HCT116 (cell line): ENCODE data around the gene ENTPD8. TPM values are rescaled to one million over a fixed set of nuclear protein-coding genes. Genes with fewer than 3 reads are reported as not detected.

Experiments used
- ATAC-seq: fragments of 200-7000 bp; cut with Tn5 transposase; 2 replicates; pipeline ENCODE4 v1.9.1; 2020; ENCODE audit warnings: mild to moderate bottlenecking, moderate library complexity
- BruUV-seq: library from RNA; stranded (reverse); fragments of 400-500 nt; replicated peaks from 2 replicates; lab custom pipeline; 2021; lab: Mats Ljungman, UMichigan
- CTCF ChIA-PET: fragments of 300-600 bp; sonication (Branson Sonifier 250); formaldehyde crosslinking; loops from one replicate; lab custom pipeline; 2021; ENCODE audit warnings: antibody characterized with exemption; lab: Charles Lee
- POLR2A ChIA-PET: fragments of 300-600, 350-600 bp; sonication (Branson Sonifier 250); formaldehyde crosslinking; loops from one replicate; lab custom pipeline; 2021; ENCODE audit warnings: antibody characterized with exemption; lab: Charles Lee
- RAD21 ChIA-PET, 2 experiments: fragments of 300-600 bp; sonication (Branson Sonifier 250); formaldehyde crosslinking; loops; one replicate each; lab custom pipeline; 2023; ENCODE audit warnings: low total read pairs in 2 of 2; ENCODE audit not compliant: uncharacterized antibody in 2 of 2, unreplicated experiment in 2 of 2, low non-redundant PET in 1 of 2; lab: Charles Lee
- DNase-seq: peaks from one replicate; pipeline ENCODE4 v3.0.0-alpha.2; 2010; ENCODE audit warnings: low read depth, low spot score
- H2AFZ ChIP-seq: fragments of 200-600 bp; shearing (Covaris generic), sonication (generic); 2 replicates; pipeline ENCODE4 v1.6.1; 2017; ENCODE audit warnings: low read depth, mixed run types, mixed read lengths, antibody characterized with exemption, low read length; ENCODE audit not compliant: poor library complexity, severe bottlenecking
- H3K27ac ChIP-seq: 2 replicates; pipeline ENCODE4 v1.5.1; 2012; ENCODE audit warnings: low read depth, low read length
- H3K27me3 ChIP-seq: fragments of 200-600 bp; sonication (generic); 2 replicates; pipeline ENCODE4 v1.6.1; 2016; ENCODE audit warnings: mixed run types, low read length, mixed read lengths; ENCODE audit not compliant: insufficient read depth
- H3K36me3 ChIP-seq, 2 experiments: fragments of 200-500 bp in 1 of 2; fragments of 200-600 bp in 1 of 2; sonication (Bioruptor generic) in 1 of 2; sonication (generic) in 1 of 2; 2 replicates each; pipeline versions ENCODE4 v1.5.1 to v1.6.1; 2014 to 2016; ENCODE audit warnings: low read length in 2 of 2, inconsistent platforms in 1 of 2, mixed read lengths in 1 of 2, mixed run types in 1 of 2; ENCODE audit not compliant: insufficient read depth in 2 of 2, control insufficient read depth in 1 of 2
- H3K4me1 ChIP-seq, 2 experiments: fragments of 200-600 bp in 1 of 2; sonication (generic) in 1 of 2; 2 replicates each; pipeline versions ENCODE4 v1.5.1 to v1.6.1; 2012 to 2017; ENCODE audit warnings: low read length in 2 of 2, inconsistent platforms in 1 of 2, mild to moderate bottlenecking in 1 of 2, mixed read lengths in 1 of 2, mixed run types in 1 of 2, moderate library complexity in 1 of 2; ENCODE audit not compliant: insufficient read depth in 2 of 2, control insufficient read depth in 1 of 2
- H3K4me2 ChIP-seq: fragments of 200-600 bp; sonication (generic); 2 replicates; pipeline ENCODE4 v1.6.1; 2017; ENCODE audit warnings: mixed run types, low read length, mixed read lengths
- H3K4me3 ChIP-seq, 2 experiments: fragments of 200-600 bp in 1 of 2; sonication (generic) in 1 of 2; replicated peaks in 1 of 2; 2 replicates each; pipeline ENCODE4 v1.5.1; 2011 to 2016; ENCODE audit warnings: low read length in 2 of 2, control low read depth in 1 of 2, low read depth in 1 of 2, mild to moderate bottlenecking in 1 of 2, mixed read lengths in 1 of 2, mixed run types in 1 of 2
- H3K79me2 ChIP-seq: fragments of 200-600 bp; sonication (generic); 2 replicates; pipeline ENCODE4 v1.6.1; 2017; ENCODE audit warnings: mild to moderate bottlenecking, mixed run types, low read length, moderate library complexity, mixed read lengths; ENCODE audit not compliant: insufficient read depth
- H3K9ac ChIP-seq: fragments of 200-600 bp; sonication (generic); 2 replicates; pipeline ENCODE4 v1.6.1; 2016; ENCODE audit warnings: low read length, mixed read lengths
- H3K9me2 ChIP-seq: fragments of 200-600 bp; sonication (generic), shearing (Covaris generic); 2 replicates; pipeline ENCODE4 v1.6.1; 2017; ENCODE audit warnings: mixed run types, mild to moderate bottlenecking, moderate library complexity; ENCODE audit not compliant: insufficient read depth
- H3K9me3 ChIP-seq, 2 experiments: fragments of 200-500 bp in 1 of 2; fragments of 200-600 bp in 1 of 2; sonication (Bioruptor generic) in 1 of 2; sonication (generic) in 1 of 2; 2 replicates each; pipeline ENCODE4 v1.6.1; 2014 to 2017; ENCODE audit warnings: low read length in 2 of 2, mixed read lengths in 2 of 2, inconsistent platforms in 1 of 2, low read depth in 1 of 2, mild to moderate bottlenecking in 1 of 2, mixed run types in 1 of 2, moderate library complexity in 1 of 2; ENCODE audit not compliant: control insufficient read depth in 1 of 2, insufficient read depth in 1 of 2
- H4K20me1 ChIP-seq: fragments of 200-600 bp; sonication (generic), shearing (Covaris generic); 2 replicates; pipeline ENCODE4 v1.6.1; 2017; ENCODE audit warnings: mixed run types, mild to moderate bottlenecking, moderate library complexity; ENCODE audit not compliant: insufficient read depth
- CBX3 ChIP-seq: IDR thresholded peaks from 2 replicates; pipeline ENCODE4 v1.6.1; 2012; ENCODE audit warnings: low read depth
- EGR1 ChIP-seq: IDR thresholded peaks from 2 replicates; pipeline ENCODE4 v1.6.1; 2012; ENCODE audit warnings: low read depth
- ELF1 ChIP-seq: IDR thresholded peaks from 2 replicates; pipeline ENCODE4 v1.6.1; 2012; ENCODE audit warnings: low read depth, borderline replicate concordance
- EZH2phosphoT487 ChIP-seq: fragments of 200-600 bp; IDR thresholded peaks from 2 replicates; pipeline ENCODE4 v1.6.1; 2018; ENCODE audit warnings: antibody characterized with exemption, borderline replicate concordance
- FOSL1 ChIP-seq: IDR thresholded peaks from 2 replicates; pipeline ENCODE4 v1.6.1; 2012; ENCODE audit warnings: low read depth
- JUND ChIP-seq: IDR thresholded peaks from 2 replicates; pipeline ENCODE4 v1.6.1; 2012
- POLR2A ChIP-seq: IDR thresholded peaks from 2 replicates; pipeline ENCODE4 v1.7.0; 2011; ENCODE audit warnings: borderline replicate concordance; ENCODE audit not compliant: insufficient read depth, insufficient read length; ENCODE audit errors: extremely low read depth
- POLR2AphosphoS5 ChIP-seq: IDR thresholded peaks from 2 replicates; pipeline ENCODE4 v1.6.1; 2011; ENCODE audit warnings: mild to moderate bottlenecking, low read depth, low read length, moderate library complexity
- SIN3A ChIP-seq: IDR thresholded peaks from 2 replicates; pipeline ENCODE4 v1.6.1; 2012; ENCODE audit warnings: low read depth
- SP1 ChIP-seq: IDR thresholded peaks from 2 replicates; pipeline ENCODE4 v1.6.1; 2012; ENCODE audit warnings: low read depth
- ZFX ChIP-seq: fragments of 450-650 bp; IDR thresholded peaks from 2 replicates; pipeline ENCODE4 v1.6.1; 2017
- ZNF274 ChIP-seq: fragments of 200-500 bp; sonication (Bioruptor generic); IDR thresholded peaks from 2 replicates; pipeline ENCODE4 v1.6.1; 2014; ENCODE audit warnings: mild to moderate bottlenecking, low read depth, low read length, inconsistent platforms
- intact Hi-C: fragments of 100-400 bp; cut with micrococcal nuclease; formaldehyde crosslinking; loops from 2 replicates; pipeline ENCODE4 v1.10.0; 2022
- total RNA-seq: library from RNA; stranded (reverse); gene quantifications from one replicate; pipeline ENCODE4 v1.2.1, GENCODE V29; 2021; ENCODE audit not compliant: unreplicated experiment
- TF ChIP-seq, protein P1 (sequence below): IDR thresholded peaks from 2 replicates; pipeline ENCODE4 v1.6.1; 2011; ENCODE audit warnings: mild to moderate bottlenecking, low read length, moderate library complexity; ENCODE audit not compliant: insufficient replicate concordance; ENCODE audit errors: extremely low read depth
- TF ChIP-seq, protein P2 (sequence below): IDR thresholded peaks from 2 replicates; pipeline ENCODE4 v1.6.1; 2012

Gene ENTPD8
- total RNA-seq, 1 experiment from 2014 or later, result 1.7 TPM

DNA sequence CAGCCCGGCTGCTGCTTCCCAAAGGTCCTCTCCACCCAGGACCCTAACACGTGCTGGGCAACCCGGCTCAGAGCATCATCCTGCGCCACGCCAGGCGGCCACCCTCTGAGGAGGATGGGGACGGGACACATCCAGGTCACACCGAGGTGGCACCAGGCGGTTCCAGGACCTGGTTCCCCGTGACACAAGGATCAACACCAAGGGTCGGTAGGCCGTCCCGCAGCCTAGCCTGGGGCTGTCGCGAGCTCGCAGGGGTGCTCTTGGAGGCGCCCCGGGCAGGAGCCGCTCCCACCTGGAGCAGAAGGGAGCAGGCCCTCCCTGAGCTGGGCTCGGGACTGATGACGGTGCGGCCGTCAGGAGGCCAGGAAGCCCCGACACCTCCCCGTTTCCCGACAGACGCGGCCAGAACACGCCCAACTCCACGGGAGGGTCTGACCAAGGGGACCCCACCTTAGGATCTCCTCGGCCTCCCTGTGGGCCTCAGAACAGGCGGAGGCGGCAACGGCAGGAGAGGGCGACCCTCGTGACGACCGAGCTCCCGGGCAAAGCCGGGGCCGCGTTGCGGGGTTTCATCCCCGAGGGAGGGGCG lies 24.5 kb downstream of the ENTPD8 start:
- no peaks in the 10 kb centered on the region for H3K27me3 ChIP-seq
- no peak overlapping the region for H3K27ac ChIP-seq
- no peaks in the 10 kb centered on the region for H3K9me3 ChIP-seq
- POLR2A ChIA-PET, result no interaction called here
- DNase-seq (no peak), ATAC-seq (no peak)
- TF ChIP-seq EGR1 (no peak), JUND (no peak), CBX3 (no peak), ELF1 (no peak), FOSL1 (no peak), POLR2A (no peak), SIN3A (no peak), ZFX (no peak), EZH2phosphoT487 (no peak), POLR2AphosphoS5 (no peak), ZNF274 (no peak), SP1 (no peak)
- TF ChIP-seq, protein P1, sequence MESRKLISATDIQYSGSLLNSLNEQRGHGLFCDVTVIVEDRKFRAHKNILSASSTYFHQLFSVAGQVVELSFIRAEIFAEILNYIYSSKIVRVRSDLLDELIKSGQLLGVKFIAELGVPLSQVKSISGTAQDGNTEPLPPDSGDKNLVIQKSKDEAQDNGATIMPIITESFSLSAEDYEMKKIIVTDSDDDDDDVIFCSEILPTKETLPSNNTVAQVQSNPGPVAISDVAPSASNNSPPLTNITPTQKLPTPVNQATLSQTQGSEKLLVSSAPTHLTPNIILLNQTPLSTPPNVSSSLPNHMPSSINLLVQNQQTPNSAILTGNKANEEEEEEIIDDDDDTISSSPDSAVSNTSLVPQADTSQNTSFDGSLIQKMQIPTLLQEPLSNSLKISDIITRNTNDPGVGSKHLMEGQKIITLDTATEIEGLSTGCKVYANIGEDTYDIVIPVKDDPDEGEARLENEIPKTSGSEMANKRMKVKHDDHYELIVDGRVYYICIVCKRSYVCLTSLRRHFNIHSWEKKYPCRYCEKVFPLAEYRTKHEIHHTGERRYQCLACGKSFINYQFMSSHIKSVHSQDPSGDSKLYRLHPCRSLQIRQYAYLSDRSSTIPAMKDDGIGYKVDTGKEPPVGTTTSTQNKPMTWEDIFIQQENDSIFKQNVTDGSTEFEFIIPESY, result no peak
- TF ChIP-seq, protein P2, sequence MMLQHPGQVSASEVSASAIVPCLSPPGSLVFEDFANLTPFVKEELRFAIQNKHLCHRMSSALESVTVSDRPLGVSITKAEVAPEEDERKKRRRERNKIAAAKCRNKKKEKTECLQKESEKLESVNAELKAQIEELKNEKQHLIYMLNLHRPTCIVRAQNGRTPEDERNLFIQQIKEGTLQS, result no peak
- H3K36me3 ChIP-seq, result no peaks in the 10 kb centered on the region
- CTCF ChIA-PET, result no interaction called here
- H3K79me2 ChIP-seq, result peaks cover 52% of the 10 kb centered on the region
- intact Hi-C loops, result no loop called here
- H3K4me2 ChIP-seq, result no peak overlapping the region
- no peak overlapping the region for H3K4me3 ChIP-seq
- no TSS peak for BruUV-seq
- H4K20me1 ChIP-seq, result no peaks in the 10 kb centered on the region
- H2AFZ ChIP-seq, result no peak overlapping the region
- H3K9ac ChIP-seq, result no peak overlapping the region
- RAD21 ChIA-PET, result no interaction called here
- no peaks in the 10 kb centered on the region for H3K9me2 ChIP-seq
- peaks cover 28 to 36% of the 10 kb centered on the region in 2 experiments for H3K4me1 ChIP-seq
